C4-2B (cell line): ENCODE results near the gene TRPV3.

Source experiments
- ZFX ChIP-seq: fragments of 450-650 bp; IDR thresholded peaks from 2 replicates; pipeline ENCODE4 v1.6.1; 2017
- TF ChIP-seq, protein P1 (sequence below): fragments of 450-650 bp; conservative IDR thresholded peaks from 2 replicates; pipeline ENCODE4 v1.5.1; 2017; ENCODE audit warnings: mild to moderate bottlenecking

DNA sequence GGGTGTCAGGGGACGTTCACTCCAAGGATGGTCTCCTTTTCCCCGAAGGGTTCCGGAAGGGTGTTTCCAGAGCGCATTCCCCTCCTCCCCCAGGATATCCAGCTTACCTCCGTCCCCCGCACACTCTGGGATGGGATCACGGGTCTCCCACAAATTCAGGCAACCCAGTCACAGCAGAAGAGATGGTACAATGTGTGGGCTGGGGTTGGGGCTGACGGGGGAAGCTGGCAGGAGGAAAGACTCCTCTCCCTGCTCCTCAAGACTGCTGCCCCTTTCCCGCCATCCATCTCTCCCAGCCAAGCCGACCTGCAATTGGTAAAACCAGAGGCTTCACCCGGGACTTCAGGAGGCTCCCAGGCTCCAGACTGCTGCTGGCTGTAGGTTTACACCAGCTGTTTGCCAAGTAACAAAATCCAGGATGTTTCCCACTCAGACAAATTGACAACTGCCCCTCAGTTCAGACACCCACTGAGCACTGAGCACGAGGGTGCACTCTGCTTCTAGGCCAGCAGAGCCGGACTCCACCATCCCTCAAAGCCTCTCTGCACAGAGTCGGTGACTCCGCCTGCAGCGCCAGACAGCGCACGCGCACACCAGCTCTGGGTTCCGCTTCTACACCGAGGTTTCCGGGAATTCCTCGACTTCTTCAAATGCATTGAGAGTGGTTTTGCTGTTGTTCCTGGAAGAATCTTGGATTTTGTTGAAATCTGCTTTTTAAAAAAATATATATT is 44.1 kb downstream of the TRPV3 start:
- TF ChIP-seq, protein P1, sequence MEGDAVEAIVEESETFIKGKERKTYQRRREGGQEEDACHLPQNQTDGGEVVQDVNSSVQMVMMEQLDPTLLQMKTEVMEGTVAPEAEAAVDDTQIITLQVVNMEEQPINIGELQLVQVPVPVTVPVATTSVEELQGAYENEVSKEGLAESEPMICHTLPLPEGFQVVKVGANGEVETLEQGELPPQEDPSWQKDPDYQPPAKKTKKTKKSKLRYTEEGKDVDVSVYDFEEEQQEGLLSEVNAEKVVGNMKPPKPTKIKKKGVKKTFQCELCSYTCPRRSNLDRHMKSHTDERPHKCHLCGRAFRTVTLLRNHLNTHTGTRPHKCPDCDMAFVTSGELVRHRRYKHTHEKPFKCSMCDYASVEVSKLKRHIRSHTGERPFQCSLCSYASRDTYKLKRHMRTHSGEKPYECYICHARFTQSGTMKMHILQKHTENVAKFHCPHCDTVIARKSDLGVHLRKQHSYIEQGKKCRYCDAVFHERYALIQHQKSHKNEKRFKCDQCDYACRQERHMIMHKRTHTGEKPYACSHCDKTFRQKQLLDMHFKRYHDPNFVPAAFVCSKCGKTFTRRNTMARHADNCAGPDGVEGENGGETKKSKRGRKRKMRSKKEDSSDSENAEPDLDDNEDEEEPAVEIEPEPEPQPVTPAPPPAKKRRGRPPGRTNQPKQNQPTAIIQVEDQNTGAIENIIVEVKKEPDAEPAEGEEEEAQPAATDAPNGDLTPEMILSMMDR = no peak
- no peak for TF ChIP-seq ZFX
